Measurements from ENCODE around the gene UNC119.
"Not testable (repeated sequence)": the region's sequence is repeated elsewhere in the genome, so short reads cannot be mapped to it uniquely, and the experiment has no call there.

Gene UNC119

DNA sequence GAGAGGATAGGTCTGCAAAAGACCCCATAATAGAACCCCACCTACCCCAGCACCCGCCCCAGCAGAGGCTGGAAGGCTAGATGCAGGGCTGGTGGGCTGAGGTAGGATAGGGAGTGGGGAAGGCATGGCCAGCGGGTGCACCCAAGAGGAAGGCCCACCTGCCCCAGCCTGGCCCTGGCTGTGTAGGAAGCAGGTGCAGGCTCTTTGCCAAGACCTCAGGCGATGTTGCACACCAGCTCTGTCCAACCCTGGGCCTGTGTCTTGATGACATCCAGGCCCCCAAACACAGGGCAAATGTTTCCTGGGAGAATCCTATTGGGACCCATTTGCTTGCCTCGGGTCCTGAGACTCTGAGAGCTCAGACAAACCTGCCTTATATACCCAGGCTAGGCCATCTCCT, 12.2 kb downstream of the UNC119 start:
- DNase-seq: no peak

GRCh38 chr17:28538296-28538895, 14.0 kb downstream of the UNC119 start:
- no peak for DNase-seq

DNA sequence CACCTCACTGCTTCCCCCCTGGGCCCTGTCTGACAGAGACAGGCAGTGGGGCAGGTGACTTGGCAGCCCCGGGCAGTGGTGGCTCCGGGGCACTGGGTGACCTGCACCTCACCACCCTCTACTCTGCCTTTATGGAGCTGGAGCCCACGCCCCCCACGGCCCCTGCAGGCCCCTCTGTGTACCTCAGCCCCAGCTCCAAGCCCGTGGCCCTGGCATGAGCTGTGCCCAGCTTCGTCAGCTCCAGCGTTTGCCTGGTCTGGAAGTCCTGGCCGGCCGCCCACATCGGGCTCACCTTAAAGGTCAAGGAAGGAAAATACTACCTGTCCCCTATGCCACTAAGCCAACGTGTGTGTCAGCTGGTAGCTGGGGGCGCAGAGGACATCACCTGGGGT, 15.2 kb downstream of the UNC119 start:
- DNase-seq: no peak

DNA sequence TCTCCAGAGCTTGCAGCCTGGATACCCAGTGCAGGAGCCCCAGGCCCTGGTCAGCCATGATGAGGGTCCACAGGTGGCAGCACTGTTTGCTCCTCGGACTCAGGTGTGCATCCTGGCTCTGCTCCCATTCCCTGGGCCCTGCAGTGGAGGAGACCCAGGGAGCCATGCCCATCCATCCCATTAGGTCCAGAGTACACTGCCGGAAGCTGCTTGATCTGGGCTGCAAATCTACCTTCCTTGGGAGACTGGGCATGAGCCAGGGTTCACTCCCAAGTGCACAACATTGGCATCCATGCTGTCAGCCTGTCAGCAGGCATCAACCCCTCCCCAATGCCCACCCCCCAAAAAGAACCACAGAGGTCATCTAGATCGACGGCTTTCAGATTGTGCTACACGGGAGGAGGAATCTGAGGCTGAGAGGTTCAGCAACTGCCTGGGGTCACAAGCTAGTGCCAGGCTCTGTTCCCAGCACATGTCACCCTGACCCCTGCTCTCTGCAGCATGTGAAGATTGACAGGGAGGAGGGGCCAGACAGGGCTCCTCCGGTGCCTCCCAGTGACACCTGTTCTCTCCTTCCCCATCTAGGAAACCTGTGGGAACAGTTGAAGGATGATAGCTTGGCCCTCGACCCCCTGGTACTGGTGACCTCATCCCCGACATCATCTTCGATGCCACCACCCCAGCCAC, 15.7 kb downstream of the UNC119 start:
- no peak for DNase-seq

- DNase-seq: no peak
These were observed 17.6 kb downstream of the UNC119 start for GRCh38 chr17:28534740-28535375.

- DNase-seq: no peak
These were observed 19.2 kb downstream of the UNC119 start for GRCh38 chr17:28533091-28533807.

- DNase-seq: no peak
These were observed 20.1 kb downstream of the UNC119 start for GRCh38 chr17:28532050-28532960.

GRCh38 chr17:28530926-28531325, 21.5 kb downstream of the UNC119 start:
- DNase-seq: no peak

- DNase-seq: no peak
These were observed 22.2 kb downstream of the UNC119 start for GRCh38 chr17:28530250-28530649.

DNA sequence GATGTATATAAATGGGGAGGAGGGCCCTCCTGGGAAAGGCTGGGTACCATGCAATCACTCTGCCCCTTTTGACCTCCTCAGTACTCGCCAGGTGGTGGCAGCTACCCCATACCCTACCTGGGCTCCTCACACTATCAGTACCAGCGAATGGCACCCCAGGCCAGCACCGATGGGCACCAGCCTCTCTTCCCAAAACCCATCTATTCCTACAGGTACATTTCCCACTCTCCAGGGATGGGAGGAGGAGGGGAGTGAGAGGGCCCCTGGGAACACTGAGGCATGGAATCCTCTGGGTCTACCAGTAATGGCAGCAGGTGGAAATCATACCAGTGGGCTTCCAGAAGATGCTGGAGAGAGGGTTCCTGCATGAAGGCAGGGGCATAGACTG, 23.4 kb downstream of the UNC119 start:
- DNase-seq: no peak

DNA sequence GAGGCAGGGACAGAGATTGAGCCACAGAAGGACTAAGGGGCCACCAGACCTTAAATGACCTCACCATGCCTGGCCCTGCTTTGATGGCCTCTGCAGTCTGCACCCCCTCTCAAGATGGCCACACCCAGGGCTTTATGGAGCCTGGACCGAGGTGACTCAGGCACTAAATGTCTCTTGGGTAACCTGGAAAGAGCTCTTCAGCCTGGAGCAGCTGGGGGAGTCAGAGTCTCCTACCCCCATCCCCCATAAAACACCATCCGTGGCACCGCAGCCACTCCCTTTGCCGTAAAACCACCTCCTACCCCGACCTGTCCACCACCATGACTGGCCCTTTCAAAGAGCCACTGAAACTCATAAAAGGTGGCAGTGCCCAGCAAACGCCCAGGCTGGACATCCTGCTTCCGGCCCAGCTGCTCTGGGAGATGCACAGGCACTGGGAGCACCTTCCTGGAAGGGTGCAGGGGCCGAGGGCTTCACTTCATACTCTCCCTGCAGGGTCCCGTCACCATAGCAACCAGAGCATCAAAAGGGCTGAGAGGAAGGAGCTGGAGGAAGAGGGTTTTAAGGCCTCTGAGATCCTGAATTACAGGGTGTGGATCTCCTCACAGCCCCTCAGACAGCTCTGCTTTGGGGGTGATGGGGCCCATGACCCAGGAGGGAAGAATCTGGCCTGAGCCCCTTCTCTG, 24.0 kb downstream of the UNC119 start:
- no peak for DNase-seq

DNA sequence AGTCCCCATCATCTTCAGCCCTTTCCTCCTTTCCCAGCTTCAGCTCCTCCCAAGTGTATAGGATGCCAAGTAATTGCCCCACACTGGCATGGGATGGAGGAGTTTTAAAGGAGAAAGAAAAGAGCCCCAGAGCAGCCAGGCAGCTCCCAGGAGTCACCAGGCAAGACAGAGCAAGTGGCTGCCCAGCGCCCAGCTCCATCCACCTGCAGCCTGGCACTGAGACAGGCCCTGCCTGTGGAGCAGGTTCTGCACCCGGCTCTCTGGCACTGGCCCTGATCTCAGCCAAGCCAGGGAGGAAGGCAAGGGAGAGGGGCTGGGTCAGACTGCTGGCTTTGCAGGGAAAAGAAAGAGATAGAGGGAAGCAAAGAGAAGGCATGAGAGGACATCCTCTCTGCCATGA, 24.6 kb downstream of the UNC119 start:
- DNase-seq: no peak

GRCh38 chr17:28527181-28527681, 25.2 kb downstream of the UNC119 start:
- no peak for DNase-seq

- no peak for DNase-seq
These were observed 26.0 kb downstream of the UNC119 start for GRCh38 chr17:28526381-28526780.

GRCh38 chr17:28524476-28525424, 27.7 kb downstream of the UNC119 start:
- DNase-seq: no peak

DNA sequence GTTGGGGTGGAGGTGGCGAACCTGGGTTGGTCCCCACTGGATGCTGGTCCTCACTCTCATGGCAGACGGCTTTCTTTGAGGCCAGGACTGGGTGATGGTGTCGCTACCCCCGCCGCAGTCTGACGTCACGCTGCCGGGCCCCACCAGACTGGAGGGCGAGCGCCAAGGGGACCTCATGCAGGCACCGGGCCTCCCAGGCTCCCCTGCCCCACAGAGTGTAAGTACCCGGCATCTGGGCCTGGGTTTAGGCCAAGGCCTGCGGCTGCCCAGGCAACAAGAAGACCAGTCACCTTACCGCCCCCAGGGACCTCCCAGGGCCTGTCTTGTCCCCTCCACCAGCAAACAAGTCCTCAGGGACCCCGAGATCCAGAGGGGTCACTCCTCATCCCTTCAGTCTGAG, 28.5 kb downstream of the UNC119 start:
- no peak for DNase-seq

- no peak for DNase-seq
These were observed 29.2 kb downstream of the UNC119 start for GRCh38 chr17:28523186-28523585.

- DNase-seq: not testable (repeated sequence)
These were observed 30.1 kb downstream of the UNC119 start for GRCh38 chr17:28522281-28522680.

DNA sequence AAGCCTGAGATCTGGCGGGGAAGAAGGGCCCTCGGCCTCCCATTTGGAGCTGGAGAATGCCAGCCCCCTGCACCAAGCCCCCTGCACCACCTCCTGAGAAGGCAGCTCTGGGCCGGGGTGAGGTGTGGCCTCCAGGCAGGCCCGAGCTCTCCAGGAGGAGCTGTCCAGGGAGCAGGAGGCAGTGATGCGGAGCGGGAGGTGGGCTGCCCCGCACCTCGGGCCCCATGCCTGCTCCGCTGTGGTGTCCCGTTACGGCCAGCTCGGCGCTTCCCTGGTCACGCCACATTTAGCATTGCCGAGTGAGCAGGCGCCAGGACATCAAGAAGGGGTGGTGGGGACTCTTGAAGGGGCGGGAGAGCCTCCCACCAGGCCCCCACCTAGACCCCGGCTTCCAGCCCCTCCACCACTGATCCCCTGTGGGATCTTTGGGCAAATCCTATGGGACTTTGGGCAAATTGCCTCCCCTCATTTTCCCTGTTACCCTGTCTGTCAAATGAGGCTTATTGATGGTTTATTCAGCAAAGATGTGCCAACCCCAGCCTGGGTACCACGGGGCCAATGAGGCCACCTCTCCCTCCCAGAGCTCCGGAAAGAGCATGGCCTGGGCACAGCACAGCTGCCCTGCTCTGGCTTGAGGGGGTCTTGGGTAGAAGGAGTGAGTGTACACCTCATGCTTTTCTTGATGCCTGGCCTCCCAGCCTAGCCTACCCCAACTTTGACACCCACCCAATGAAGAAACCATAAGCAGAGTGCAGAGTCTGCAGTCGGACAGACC, 30.9 kb downstream of the UNC119 start:
- no peak for DNase-seq

DNA sequence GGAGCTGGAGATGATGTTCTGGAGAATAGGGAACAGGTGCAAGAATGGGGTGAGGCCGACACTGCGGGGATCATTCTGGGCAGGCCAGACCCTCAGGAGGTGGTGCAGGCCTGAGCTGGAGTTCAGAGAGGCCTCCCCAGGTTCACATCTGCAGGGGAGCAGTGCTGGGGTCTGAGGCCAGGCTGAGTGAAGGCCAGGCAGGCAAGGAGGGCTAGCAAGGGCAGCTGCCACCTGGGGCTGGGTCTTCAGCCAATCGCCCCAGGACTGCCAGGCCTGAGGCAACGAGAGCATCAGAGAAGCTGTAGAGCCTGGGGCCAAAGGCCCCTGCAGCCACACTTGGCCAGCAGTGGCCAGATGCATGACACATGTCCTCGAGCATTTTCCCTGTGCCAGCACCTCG, 31.7 kb downstream of the UNC119 start:
- DNase-seq: no peak
